Body of pancreas (tissue), 4 donors: ENCODE results near the gene REM2.

Experiments
- POLR2A ChIP-seq, 3 donors: fragments of 450-650 bp; IDR thresholded peaks; one replicate each; pipeline ENCODE4 v1.6.1; 2016; ENCODE audit warnings: antibody characterized with exemption in 3 of 3, mild to moderate bottlenecking in 2 of 3
- TF ChIP-seq, protein P1 (sequence below), 7 experiments: fragments of 450-650 bp in 4 of 7; fragments of 200-600 bp in 3 of 7; sonication (generic) in 3 of 7; IDR thresholded peaks; one replicate each; pipeline ENCODE4 v1.5.1; 2016 to 2019; ENCODE audit warnings: antibody characterized with exemption in 7 of 7

GRCh38 chr14:22908601-22909000 is 25.6 kb downstream of the REM2 start:
- TF ChIP-seq, protein P1, sequence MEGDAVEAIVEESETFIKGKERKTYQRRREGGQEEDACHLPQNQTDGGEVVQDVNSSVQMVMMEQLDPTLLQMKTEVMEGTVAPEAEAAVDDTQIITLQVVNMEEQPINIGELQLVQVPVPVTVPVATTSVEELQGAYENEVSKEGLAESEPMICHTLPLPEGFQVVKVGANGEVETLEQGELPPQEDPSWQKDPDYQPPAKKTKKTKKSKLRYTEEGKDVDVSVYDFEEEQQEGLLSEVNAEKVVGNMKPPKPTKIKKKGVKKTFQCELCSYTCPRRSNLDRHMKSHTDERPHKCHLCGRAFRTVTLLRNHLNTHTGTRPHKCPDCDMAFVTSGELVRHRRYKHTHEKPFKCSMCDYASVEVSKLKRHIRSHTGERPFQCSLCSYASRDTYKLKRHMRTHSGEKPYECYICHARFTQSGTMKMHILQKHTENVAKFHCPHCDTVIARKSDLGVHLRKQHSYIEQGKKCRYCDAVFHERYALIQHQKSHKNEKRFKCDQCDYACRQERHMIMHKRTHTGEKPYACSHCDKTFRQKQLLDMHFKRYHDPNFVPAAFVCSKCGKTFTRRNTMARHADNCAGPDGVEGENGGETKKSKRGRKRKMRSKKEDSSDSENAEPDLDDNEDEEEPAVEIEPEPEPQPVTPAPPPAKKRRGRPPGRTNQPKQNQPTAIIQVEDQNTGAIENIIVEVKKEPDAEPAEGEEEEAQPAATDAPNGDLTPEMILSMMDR (IDR thresholded peaks at IDR 0.05), result no peak
- no peak for TF ChIP-seq POLR2A (IDR thresholded peaks at IDR 0.05)
